NCI-H2196 treated with DMSO at 0.1 percent for 48 hours (cell line): ENCODE results near the gene CASP12.
"Not testable (repeated sequence)": the region's sequence is repeated elsewhere in the genome, so short reads cannot be mapped to it uniquely, and the experiment has no call there.

Source experiments
- DNase-seq: peaks from one replicate; lab custom pipeline; 2025; ENCODE audit not compliant: unreplicated experiment; lab: John Stamatoyannopoulos, UW

CASP12 gene

DNA sequence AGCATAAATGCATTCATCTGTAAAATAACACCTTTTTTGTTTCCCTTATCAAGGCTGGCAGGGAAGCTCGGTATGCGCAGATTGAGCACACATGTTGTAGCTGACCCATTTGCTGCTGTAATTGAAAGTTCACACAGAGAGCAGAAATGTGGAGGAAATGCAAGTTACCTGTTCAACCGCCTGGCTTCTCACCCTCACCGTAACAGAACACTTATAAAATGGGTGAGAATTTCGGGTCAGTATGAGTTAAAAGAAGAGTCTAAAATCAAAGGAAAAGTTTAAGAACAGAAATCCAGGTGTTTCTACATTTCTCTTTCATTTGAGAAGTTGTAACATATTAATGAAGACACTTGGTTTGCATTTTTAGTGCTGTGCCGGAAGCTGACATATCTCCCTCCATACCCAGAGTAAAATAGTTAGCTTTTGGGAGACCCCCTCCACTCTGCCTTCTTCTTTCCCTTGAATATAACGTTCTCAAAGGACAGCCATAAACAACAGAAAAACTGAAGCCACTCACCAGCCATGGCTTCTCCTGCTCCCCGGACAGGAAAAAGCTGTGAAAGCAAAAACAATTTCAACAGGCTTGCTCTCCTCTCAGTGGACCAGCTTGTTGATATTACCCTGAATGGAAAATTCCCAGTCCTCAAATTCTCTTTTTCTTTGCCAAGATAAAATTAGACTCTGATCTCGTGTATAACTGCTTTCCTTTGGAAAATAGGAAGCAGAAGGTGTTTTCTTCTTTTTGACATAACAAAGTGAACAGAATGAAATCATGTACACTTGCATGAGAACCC is at the start of gene CASP12:
Gene CASP12, minus strand, starts transcription at position 570 of the 794 bp plus-strand sequence.
- DNase-seq: no peak

DNA sequence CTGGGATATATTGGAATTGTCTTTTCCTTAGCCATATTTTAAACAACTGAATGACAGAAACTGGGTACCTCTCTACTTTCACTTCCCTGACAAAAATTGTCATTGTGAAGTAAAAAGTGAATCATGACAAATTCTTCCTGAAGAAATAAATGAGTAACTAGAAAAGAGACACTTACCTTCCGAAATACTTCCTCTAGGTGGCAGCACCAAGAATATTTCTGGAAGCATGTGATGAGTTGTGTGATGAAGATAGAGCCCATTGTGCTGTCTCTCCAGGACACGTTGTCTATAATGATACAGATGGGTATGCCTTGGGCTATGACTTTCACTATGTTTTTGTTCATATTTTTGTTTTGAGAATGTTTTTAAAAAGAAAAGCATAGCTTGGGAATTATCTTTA is 48.6 kb upstream of the CASP12 start:
- no peak for DNase-seq

DNA sequence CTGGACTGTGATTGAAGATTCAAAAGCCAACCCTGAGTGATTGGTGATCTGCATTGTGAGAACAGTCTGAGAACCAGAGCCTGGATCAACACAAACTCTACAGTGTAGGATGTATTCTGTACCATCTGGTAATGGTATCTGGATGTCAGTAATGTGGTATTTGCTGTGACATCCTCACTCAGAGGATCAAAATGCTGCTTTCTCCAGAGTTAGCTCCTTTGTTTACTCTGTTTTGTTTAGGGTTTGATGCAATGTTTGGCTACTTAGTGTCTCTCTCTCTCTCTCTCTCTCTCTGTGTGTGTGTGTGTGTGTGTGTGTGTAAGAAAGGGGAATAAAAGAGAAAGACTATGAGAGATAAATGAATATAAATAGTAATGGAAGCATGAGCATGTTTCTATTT is 45.8 kb upstream of the CASP12 start:
- DNase-seq: no peak

DNA sequence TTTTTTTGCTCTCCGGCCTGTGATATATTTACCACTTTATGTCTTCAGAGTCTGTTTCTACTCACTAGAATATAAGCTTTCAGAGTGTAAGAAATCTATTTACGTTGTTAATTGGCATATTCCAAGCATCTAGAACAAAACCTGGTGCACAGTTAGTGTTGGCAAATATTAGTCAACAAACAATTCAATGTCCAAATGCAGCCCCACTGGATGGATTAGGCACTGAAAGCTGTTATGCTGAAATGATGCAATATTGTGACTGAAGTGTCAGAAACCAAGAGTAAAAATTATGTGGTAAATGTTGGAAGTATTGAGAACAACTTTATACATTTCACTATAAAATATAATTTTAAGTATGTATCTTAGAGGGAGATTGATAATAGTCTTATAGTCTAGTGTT is 45.3 kb upstream of the CASP12 start:
- no peak for DNase-seq

DNA sequence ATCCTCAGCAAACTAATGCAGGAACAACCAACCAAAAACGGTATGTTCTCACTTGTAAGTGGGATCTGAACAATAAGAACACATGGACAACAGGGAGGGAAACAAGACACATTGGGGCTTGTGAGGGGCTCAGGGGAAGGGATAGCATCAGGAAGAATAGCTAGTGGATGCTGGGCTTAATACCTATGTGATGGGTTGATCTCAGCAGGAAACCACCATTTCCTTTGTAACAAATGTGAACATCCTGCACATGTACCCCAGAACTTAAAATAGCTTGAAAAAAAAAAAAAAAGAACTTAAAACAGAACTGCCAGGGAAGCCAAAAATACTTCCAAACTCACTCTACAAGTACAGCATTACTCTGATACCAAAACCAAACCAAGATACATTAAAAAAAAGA is 36.3 kb upstream of the CASP12 start:
- DNase-seq: no peak

DNA sequence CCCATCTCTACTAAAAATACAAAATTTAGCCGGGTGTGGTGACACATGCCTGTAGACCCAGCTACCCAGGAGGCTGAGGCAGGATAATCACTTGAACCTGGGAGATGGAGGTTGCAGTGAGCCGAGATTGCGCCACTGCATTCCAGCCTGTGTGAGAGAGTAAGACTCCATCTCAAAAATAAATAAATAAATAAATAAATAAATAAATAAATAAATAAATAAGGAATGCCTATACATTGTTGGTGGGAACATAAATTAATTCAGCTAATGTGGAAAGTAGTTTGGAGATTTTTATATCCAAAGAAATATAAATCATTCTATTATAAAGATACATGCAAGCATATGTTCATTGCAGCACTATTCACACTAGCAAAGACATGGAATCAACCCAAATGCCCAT is 35.8 kb upstream of the CASP12 start:
- not testable (repeated sequence) for DNase-seq

DNA sequence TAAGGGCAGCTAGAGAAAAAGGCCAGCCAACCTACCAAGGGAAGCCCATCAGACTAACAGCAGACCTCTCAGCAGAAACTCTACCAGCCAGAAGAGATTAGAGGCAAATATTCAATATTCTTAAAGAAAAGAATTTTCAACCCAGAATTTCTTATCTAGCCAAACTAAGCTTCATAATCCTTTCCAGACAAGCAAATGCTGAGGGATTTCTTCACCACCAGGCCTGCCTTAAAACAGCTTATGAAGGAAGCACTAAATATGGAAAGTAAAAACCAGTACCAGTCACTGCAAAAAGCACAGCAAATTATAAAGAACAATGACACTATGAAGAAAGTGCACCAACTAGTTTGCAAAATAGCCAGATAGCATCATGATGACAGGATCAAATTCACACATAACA is 30.6 kb upstream of the CASP12 start:
- no peak for DNase-seq

DNA sequence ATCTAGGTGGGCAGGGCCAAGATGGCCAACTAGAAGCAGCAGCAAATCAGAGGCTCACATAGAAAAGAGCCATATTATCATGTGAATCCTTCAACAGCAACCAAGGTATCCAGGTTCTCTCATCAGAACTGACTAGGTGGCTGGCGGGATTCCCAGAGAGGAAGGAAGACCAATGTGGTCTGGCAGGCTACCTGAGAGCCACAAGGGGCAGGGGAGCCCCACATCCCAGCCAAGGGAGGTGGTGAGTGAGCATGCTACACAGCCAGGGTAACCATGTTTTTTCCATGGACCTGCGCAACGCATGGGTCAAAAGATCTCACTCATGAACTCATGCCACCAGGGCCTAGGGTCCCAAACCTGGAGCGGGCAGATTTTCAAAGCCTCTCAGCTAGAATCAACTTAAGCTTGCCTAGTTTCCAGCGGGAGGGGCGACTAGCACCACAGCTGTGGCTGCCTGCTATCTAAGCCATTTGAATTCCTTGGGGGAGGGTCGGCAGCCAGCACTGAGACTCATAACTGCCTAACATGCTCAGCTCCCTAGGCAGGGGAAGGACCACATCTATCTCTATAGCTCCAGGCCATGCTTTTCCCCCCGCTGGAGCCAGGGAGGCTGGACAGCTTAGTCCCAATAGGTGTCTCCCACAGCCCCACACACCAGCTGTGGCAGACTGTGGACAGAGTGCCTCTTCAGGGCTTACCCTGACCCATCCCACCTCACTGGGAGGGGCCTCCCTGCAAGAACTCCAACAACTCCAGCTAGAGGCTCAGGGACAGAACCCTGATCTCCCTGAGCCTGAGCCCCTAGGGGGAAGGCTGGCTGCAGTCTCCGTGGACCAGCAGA is 28.7 kb upstream of the CASP12 start:
- DNase-seq: no peak

DNA sequence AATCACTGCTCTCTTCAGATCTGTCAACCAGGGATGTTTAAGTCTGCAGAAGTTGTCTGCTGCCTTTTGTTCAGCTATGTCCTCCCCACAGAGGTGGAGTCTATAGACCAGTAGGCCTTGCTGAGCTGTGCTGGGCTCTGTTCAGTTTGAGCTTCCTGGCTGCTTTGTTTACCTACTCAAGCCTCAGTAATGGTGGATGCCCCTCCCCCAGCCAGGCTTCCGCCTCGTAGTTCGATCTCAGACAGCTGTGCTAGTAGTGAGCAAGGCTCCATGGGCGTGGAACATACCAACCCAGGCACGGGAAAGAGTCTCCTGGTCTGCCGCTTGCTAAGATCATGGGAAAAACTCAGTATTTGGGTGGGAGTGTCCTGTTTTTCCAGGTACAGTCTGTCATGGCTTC is 27.6 kb upstream of the CASP12 start:
- DNase-seq: no peak

DNA sequence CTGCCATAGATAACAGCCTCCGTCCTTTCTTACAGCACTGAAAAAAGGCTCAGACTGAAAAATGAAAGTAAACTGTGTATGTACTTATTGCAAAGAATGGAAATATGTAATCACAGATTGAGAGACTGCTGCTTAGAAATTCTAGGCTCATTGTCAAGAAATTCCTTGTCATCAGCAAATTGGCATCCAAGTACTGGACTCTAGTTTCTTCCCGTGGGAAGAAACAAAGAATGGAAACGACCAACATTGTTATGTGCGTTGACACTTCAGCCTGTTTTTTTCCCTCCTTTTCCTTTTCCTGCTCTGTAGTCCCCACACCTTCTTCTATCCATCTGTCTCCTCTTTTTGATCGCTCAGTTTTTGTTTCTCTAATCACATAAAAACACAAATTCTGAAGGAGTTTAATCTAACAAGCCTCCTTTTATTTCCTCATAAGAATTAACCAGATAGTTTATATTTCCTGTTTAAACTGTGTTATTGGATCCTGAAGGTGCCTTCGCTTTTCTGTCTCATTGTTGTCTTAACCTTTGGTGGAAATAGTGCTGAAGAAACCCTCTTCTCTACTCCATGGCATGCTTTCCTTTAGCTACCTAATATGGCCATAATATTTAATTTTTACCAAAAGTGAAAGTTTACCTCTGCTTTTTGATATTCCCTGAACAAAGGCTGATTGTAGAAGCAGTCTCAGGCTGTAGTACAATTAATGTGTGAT is 20.0 kb upstream of the CASP12 start:
- no peak for DNase-seq

DNA sequence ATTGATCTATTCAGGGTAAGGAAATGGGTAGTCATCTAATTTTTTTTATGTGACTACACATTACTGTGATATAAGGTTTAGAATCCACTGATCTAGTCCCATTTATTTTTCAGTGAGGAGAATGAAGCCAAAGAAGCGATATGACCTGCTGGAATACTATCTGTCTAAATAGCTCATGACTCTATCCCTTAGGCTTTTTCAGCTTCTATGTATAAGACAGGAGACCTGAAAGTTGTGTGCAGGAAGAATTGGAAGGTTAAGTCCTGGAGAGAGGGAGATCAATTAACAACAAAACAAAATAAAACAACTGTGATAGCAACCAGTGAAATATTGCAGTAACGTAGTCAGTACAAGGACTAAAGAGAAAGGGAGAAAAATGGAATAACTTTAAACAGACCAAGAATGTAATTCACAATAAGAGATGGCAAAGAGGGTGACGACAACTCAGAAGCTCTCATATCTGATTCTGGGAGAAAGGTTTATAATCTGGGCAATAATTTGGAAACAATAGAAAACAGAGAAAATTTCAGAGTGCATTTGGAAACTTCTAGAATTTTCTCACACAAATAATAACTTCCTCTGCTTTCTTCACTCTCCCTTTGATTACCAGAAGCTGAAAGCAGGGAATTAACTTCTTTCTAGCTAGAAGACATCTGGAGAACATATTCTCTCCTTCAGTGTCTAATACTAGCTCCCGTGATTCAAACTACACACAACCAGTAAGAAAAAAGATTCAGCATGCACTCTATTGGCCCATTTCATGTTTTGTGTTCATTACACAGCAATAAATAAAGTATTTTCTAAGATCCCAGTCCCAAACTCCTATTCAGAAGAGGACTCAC is 19.2 kb upstream of the CASP12 start:
- no peak for DNase-seq

DNA sequence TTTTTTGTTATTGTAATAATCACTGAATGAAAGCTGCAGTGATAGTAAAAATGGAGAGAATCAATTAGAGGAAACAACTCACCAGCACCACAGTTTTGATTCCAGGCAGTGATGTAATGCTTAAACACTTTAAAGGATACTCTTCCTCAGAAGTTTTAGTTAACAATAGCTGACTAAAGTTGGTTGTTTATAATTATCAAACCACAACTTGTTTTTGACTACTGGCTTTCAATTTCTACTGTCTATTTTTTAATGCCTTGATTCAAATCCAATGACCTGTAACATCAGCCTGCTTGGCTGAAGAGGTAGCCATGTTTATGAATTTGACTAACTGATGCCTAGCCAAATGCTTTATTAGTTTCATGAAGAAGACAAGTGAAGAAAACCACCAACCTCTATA is 18.2 kb upstream of the CASP12 start:
- no peak for DNase-seq

DNA sequence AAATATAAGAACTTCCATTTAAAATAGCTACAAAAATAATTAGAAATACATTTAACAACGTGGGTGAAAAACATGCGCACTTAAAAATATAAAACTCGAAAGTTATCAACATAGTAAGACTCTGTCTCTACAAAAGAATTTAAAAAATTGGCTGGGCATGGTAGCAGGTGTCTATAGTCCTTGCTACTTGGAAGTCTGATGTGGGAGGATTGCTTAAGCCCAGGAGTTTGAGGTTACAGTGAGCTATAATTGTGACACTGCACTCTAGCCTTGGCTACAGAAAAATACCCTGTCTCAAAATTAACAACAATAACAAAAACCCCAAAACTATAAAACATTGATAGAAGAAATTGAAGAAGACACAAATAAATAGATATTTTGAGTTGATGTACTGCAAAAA is 13.8 kb upstream of the CASP12 start:
- DNase-seq: no peak

DNA sequence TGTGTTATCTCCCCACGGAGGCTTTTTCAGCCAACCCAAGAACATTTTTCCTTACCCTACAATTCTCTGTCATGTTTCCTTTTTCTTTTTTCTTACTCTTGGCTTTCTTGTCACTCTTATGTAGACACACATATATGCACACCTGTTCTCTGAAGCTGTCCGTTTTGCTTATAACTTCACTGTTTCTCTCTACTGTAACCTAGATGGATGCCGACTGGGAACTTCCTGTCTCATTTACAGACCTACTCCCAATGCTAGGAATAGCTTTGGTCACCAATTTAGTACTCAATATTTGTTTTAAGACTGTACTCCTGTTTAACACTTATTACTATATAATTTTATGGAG is 9.9 kb upstream of the CASP12 start:
- no peak for DNase-seq

DNA sequence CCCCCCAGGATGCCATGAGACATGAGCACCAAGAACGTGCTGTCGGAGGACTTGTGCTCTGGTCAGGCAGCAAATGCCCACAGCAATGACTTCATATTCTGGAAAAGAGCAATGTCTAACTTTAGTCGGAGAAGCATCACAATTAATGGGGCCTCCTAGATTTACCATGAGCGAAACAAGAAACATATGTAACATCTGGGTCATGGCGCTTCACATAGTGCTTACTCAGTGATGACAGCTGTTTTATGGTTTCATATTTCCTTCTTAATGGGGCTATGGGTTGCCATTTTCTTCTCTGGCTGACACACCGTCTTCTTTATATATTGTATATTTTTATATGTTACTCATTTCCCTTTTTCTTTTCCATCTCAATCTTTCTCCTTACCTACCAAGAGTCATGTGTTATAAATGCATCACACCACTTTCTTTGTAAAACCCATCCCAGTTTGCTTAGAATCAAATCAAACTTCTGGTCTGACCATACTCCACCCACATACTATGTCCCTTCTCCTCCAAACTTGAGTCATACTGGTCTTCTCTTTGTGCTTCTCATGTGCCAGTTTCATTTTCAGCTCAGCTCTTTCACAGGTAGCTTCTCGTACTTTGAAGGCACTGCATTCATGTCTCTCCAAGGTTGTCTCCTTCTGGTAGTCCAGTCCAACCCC is 9.4 kb upstream of the CASP12 start:
- DNase-seq: no peak

DNA sequence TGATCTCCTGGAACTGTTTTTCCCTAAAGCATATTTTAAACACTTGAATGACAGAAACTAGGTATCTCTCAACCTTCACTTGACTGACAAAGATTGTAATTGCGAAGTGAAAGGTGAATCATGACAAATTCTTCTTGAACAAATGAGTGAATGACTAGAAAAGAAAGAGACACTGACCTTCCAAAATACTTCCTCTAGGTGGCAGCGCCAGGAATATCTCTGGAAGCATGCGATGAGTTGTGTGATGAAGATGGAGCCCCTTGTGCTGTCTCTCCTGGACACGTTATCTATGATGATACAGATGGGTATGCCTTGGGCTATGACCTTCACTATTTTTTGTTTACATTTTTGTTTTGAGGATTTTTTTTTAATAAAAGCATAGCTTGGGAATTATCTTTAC is 7.0 kb upstream of the CASP12 start:
- no peak for DNase-seq

DNA sequence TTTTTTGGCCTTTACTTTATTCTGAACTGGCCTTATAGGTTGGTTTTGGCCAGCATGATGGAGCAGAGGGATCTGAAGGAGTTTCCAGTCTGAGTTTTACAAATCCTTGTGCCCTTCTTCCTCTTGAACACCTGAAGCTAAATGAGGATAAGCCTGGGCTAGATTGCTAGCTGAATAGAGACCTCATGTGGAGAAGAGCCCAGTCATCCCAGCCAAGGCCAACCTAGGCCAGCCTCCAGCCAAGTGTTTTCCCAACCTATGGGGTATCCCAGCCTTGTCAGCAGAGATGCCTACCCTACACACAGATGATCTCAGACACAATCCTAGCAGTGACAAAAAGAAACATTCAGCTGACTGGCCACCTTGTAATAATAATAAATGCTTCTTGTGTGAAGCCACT is 966 bp upstream of the CASP12 start:
- no peak for DNase-seq

DNA sequence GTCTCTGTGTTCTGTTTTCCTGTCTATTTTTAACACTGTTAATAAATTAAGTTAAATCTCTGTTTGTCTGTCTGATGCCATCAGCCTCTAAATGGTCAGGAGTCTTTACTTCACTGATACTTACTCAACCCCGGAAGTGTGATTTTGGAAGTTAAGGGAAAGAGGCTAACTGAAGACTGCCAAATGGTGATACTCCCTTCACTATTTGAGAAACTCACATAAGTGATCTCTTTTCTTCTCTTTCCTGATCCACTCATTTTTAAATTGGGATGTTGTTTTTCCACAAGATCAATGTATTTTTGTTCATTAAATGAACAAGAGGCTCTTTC is 389 bp upstream of the CASP12 start:
- no peak for DNase-seq

DNA sequence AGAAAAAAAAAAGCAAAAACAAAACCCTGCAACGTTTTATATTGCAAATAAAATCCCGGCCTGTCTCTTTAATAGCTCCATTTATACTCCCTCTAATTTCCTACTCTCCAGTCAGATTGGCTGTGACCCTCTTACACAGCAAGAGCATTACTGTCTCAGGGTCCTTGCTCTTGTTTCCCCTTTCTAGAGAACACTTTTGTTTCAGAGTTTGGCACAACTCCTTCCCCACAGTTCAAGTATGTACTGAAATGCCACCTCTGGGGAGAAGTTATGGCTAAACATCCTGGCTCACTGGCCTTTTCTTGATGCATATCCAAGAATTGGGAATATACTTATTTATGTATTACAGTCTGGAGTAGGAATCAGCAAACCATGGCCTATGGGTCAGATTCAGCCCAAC is 2.6 kb downstream of the CASP12 start:
- DNase-seq: no peak

DNA sequence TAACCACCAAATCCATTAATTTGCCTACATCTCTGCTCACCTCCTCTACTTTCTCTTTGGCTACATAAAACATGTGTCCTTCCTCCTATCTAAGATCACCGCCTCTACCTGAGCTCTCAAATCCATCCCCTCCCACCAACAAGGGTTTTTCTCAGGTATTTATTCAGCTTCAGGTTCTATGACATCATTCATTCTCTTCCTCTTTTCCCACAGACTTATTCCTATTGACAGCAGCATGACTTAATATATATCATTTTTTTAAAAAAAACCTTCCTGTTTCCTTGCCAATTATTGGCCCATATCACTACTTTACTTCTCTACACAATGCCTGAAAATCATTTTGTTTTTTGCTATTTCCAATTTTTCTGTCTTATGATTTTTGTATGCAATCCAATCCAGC is 4.4 kb downstream of the CASP12 start:
- DNase-seq: no peak
